Brain microvascular endothelial cell (primary cell): ENCODE data around the gene SIL1.

ENCODE experiments used
- DNase-seq: peaks from one replicate; pipeline ENCODE4 v3.0.0-alpha.2; 2020
- H3K27ac ChIP-seq: fragments of 250-450 bp; sonication (Bioruptor Pico); 2 replicates; pipeline ENCODE4 v1.5.1; 2020; ENCODE audit warnings: mild to moderate bottlenecking, moderate library complexity
- H3K27me3 ChIP-seq: fragments of 250-450 bp; sonication (Bioruptor Pico); replicated peaks from 2 replicates; pipeline ENCODE4 v1.5.1; 2020; ENCODE audit warnings: mild to moderate bottlenecking
- H3K36me3 ChIP-seq: fragments of 250-450 bp; sonication (Bioruptor Pico); replicated peaks from 2 replicates; pipeline ENCODE4 v1.5.1; 2020; ENCODE audit warnings: mild to moderate bottlenecking
- H3K4me3 ChIP-seq: 2 replicates; pipeline ENCODE4 v1.5.1; 2011; ENCODE audit warnings: low read depth, mild to moderate bottlenecking, control low read depth, low read length, moderate library complexity
- CTCF ChIP-seq: IDR thresholded peaks from 2 replicates; pipeline ENCODE4 v1.5.1; 2011; ENCODE audit warnings: low read depth, mild to moderate bottlenecking, moderate library complexity, low read length, control low read depth, inconsistent platforms; ENCODE audit errors: missing control alignments
- in situ Hi-C: cut with HindIII; loops from 2 replicates; pipeline ENCODE4 v1.10.0; 2017; ENCODE audit warnings: low sequenced_read_pairs, low pct_ligation_motif_present

The SIL1 gene

GRCh38 chr5:139188558-139189270 is 9.5 kb downstream of the SIL1 start:
- no peak overlapping the region for H3K4me3 ChIP-seq
- TF ChIP-seq CTCF: no peak
- no peak overlapping the region for H3K27ac ChIP-seq
- no peaks in the 10 kb centered on the region for H3K27me3 ChIP-seq
- no peak for DNase-seq
- in situ Hi-C loops: no loop called here
- no peaks in the 10 kb centered on the region for H3K36me3 ChIP-seq

GRCh38 chr5:139186752-139187326 is 11.3 kb downstream of the SIL1 start:
- no peak overlapping the region for H3K4me3 ChIP-seq
- DNase-seq: no peak
- no peaks in the 10 kb centered on the region for H3K36me3 ChIP-seq
- in situ Hi-C loops: no loop called here
- H3K27ac ChIP-seq: no peak overlapping the region
- TF ChIP-seq CTCF: no peak
- H3K27me3 ChIP-seq: no peaks in the 10 kb centered on the region

GRCh38 chr5:139186261-139186660 is 11.9 kb downstream of the SIL1 start:
- Histone ChIP-seq H3K27ac (no peak overlapping the region), H3K36me3 (no peaks in the 10 kb centered on the region), H3K4me3 (no peak overlapping the region), H3K27me3 (no peaks in the 10 kb centered on the region)
- in situ Hi-C loops: no loop called here
- no peak for DNase-seq
- no peak for TF ChIP-seq CTCF

- DNase-seq: no peak
- no peak for TF ChIP-seq CTCF
- in situ Hi-C loops: no loop called here
- no peaks in the 10 kb centered on the region for H3K36me3 ChIP-seq
- H3K27ac ChIP-seq: no peak overlapping the region
- no peaks in the 10 kb centered on the region for H3K27me3 ChIP-seq
- no peak overlapping the region for H3K4me3 ChIP-seq
These were observed 12.6 kb downstream of the SIL1 start for GRCh38 chr5:139185589-139185988.

- in situ Hi-C loops: no loop called here
- TF ChIP-seq CTCF: no peak
- Histone ChIP-seq H3K27me3 (no peaks in the 10 kb centered on the region), H3K4me3 (no peak overlapping the region), H3K27ac (no peak overlapping the region), H3K36me3 (no peaks in the 10 kb centered on the region)
- DNase-seq: no peak
These were observed 14.7 kb downstream of the SIL1 start for GRCh38 chr5:139183502-139183901.
